GM12801 (cell line): ENCODE results near the gene CRTC1.

ENCODE experiments used
- CTCF ChIP-seq: IDR thresholded peaks from one replicate; pipeline ENCODE4 v1.5.1; 2011; ENCODE audit warnings: control low read depth; ENCODE audit not compliant: insufficient read length; ENCODE audit errors: extremely low read depth

The CRTC1 gene

GRCh38 chr19:18710996-18711751 lies 27.7 kb downstream of the CRTC1 start:
- no peak for TF ChIP-seq CTCF

GRCh38 chr19:18711893-18712292 lies 28.4 kb downstream of the CRTC1 start:
- no peak for TF ChIP-seq CTCF

GRCh38 chr19:18712981-18713380 lies 29.5 kb downstream of the CRTC1 start:
- TF ChIP-seq CTCF = no peak

- no peak for TF ChIP-seq CTCF
Observed at GRCh38 chr19:18713550-18714117, 30.2 kb downstream of the CRTC1 start.

- TF ChIP-seq CTCF = no peak
Observed at GRCh38 chr19:18715416-18715815, 31.9 kb downstream of the CRTC1 start.

GRCh38 chr19:18716857-18717256 lies 33.4 kb downstream of the CRTC1 start:
- no peak for TF ChIP-seq CTCF

GRCh38 chr19:18717601-18718000 lies 34.1 kb downstream of the CRTC1 start:
- no peak for TF ChIP-seq CTCF
